ENCODE measurements around the gene HS3ST3B1.

The HS3ST3B1 gene

DNA sequence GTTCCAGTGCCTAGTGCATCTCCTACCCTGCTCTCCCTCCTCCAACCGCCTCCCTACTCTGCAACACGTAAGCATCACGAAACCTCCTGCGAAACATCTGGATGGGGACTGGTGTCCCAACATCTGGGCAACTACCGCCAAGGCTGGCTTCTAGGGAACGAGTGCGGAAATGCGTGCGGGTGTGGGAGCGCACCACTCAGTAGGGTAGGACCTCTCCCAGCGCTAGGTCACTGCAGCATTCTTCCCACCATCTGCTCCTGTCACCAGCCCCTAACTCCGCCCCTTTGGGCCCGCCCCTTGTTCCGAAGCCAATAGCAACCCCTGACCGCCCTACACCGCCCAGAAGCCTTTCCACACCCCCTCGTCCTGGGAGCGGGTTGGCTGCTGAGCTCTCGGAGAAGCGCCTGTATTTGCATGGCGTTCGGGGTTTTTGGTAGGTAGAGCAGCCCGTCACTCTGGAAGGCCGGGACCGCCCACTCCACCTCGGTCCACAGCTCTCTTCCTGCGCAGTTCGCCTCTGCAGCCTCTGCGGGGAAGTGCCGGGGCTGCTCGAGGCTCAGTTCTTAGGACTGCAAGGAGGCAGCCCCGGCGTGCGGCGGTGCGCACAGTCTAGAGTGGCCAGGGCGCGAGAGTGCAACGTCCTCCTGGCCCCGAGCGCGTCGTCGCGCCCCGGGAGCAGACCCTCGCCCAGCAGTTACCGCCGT, at the start of gene HS3ST3B1:
TSS of gene HS3ST3B1 (plus strand) at position 507 of the 704 bp plus-strand sequence. CDS start 438 bp downstream, outside the sequence.
- DNase-seq = peak; percentile 91

DNA sequence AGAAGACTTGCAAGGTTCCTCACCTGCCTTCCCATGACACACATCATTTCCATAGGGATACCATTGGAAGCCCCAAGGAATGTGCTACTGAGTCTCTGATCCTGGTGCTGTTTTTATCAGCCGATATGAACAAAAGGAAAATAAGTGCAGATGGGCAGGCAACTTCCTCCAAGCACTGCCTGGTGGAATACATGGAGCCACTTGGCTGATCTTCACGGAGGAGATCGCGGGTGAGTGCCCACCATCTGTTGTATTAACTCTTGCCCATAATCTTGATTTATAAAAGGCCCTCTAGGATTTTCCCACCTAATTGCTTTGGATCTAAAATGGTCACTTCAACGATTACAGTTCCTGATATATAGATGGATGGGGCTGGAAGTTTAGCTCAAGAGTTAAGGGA, 39.5 kb upstream of the HS3ST3B1 start:
- DNase-seq = no peak

DNA sequence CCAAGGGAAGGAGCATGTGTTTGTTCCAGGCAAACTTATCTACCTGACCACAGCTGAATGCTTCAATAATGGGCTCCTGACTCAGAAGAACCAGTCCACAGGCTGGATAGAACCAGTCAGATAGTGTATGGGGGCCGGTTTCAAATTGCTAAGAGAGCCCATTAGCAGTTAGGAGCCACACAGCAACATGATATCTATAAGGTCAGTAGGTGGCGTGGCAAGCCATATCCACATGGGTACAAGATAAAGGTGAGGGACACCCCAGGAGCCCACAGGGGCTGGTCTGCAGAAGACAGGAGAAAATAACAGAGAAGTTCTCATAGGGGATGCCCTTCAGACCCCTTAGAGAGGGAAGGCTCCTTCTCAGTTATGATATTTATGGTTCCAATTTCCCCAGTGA, 32.6 kb upstream of the HS3ST3B1 start:
- peak; percentile 2 for DNase-seq

DNA sequence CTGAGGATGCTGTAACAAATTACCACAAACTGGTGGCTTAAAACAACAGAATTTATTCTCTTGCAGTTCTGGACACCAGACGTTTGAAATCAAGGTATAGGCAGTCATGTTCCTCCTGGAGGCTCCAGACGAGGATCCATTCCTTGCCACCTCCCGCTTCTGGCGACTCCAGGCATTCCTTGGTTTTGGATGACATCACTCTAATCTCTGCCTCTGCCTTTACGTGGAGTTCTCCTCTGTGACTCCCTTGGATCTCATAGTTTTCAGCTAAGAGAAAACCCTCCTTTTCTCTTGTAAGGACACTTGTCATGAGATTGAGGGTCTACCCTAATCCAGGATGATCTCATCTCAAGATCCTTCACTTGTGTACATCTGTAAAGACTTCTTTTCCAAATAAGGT, 31.4 kb upstream of the HS3ST3B1 start:
- DNase-seq = no peak

DNA sequence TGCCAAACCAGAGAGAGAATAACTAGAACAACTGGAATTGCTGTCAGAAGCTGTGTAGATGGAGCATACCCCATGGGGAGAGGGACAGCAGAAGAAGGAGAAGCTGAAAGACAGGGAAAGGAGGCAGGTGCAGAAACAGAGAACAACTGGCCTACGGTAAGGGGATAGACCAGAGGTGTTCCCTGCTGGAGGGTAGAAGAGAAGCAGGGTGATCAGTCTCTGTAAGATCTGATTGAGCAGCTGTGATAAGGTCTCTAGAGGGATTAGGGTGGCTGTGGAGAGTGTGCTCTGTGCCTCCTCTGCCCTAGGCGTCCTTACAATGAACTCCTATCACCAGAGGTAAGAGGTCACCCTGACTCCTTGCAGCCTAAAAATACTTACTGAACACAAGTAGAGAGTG, 30.4 kb upstream of the HS3ST3B1 start:
- DNase-seq = no peak

DNA sequence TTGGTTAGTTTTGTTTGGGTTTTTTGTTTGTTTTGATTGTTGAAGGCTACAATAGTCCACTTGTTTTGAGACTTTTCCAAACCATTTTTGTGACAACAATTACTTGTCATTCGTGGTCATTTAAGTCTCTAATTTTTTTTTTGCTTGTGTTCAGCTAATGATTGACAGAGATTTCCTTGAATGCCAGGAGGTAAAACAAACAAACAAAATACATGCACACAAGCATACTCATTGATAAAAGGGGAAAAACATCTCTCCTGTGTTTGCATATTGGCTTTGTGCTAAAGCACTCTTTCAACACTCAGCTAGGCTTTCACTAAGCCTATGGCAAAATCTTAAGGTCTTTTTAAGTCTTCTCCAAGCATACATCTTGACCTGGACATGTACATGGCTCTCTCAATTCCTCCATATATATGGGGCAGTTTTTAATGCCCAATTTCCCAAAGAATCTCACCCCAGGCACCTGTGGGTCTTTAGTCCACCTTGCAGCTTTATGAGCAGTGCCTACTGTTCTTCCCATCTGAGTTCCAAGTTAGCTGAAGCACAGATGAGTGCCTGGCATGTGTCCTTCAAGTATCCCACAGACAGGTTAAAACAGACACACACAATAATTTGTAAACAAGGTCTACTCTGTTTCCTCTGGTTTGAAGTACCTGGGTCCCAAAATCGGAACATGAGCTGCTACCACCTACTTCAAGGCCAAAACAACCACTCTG, 24.2 kb upstream of the HS3ST3B1 start:
- no peak for DNase-seq

DNA sequence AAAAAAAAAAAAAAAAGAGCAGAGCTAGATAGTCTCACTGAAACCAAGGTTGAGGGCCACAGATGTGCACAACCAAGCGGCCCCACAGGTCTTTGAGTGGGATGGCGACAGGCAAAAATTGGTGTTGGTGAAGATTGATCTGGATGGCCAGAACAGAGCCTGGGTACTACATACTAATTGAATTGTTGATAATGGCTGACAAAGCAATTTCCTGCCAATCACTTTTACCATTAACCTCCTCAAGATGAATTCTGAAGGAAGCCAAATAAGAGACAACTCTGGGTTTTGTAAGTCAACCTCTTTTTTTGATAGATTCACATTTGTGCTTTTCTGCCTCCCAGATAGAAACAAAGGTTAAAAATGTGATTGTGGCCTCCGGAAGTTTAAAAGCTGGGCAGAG, 19.4 kb upstream of the HS3ST3B1 start:
- DNase-seq = no peak

DNA sequence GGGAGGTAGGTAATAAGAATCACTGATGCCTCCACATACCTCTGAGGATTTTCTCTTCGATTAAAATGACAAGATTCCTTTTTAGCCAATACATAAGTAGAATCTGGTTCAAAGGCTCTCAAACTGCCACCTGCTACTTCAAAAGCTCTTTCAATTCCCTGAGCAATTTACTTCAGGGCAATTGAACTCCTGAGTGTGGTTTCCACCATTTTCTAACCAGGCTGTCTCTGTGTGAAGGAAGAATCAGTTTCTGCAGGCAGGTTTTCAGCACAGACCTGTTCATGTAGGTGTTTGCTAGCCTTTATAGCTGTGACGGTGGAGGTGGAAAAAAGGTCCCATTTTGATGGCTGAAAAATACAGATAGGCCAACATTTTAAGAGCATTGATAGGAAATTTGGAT, 18.2 kb upstream of the HS3ST3B1 start:
- no peak for DNase-seq

DNA sequence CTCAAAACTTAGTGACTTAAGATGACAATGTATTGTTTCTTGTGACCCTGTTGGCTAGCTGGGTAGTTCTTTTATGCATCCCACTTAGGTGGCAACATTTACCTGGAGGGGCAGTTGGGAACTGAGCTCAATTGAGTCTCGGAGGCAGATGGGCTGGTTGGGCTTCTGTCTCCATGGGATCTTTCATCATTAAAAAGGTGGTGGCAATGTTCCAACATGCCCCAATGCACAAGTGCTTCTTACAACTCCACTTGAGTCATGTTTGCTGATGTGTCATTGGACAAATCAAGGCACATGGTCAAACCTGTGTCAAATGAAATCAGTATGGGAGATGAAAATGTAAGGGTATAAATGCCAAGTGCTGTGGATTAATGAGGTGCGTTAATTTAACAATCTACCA, 11.7 kb upstream of the HS3ST3B1 start:
- no peak for DNase-seq

DNA sequence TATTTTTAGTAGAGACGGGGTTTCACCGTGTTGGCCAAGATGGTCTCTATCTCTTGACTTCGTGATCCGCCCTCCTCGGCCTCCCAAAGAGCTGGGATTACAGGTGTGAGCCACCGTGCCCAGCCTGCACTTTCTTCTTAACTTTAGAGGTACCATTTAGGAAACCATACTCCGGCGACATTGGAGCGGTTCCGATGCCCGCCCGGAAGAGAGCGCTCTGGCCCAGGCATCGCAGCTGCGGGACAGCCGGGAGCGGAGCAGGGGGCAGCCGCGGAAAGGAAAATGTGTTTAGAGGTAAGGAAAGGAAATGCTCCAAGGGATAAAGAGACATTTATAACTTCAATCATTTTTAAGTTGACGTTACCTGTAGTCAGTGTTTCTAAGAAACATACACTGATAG, 6.0 kb upstream of the HS3ST3B1 start:
- no peak for DNase-seq

DNA sequence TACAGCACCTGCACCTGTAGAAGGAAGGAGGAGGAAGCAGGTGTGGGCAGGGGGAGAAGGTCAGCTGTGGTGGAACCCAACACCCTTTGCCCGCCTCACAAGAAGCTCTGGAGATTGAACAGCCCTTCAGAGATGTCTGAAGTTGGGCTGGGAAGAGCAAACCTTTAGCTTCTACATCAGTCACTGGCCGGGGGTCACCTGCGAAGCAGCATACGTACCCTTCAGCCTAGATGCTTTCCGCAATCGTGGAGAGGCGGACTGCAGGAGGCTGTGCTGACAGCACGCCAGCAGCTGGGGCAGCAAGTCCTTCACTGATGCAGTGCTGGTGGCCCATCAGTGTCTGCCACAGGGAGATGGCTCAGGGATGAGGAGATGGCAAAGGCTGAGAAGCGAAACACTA, 5.2 kb upstream of the HS3ST3B1 start:
- DNase-seq = no peak

DNA sequence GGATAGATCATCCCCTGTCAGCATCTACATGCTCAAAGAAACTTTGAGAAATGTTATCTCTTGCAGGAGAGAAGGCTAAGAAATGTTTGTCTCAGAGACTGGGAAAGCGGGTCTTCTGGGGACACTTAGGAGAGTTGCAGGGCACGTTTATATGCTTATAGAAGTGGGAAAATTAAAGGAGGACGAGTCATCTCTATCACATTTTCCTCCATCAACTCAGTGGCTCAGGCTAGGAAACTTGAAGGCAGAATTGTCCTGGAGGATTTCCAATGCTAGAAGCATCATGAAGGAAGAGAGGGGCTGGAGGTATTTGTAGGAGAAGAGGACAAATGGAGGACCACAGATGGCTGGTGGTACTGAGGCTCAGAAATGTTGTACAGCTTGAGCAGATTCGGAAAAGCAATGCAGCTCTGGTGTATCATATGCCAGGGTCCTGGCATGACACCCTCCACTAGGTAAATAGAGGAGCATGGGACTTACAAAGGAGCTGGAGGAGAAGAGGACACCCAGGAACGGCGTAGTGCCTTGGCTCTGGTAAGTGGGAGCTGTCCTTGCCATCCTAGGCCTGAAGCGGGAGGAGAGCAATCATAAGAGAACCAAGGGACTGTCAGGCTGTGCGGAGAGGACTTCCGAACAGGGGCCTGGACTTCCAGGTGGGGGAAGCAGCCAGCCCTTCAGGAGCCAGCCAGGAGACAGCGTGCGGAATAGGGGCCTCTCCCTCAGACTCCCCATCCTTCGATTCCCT, 4.5 kb upstream of the HS3ST3B1 start:
- no peak for DNase-seq

DNA sequence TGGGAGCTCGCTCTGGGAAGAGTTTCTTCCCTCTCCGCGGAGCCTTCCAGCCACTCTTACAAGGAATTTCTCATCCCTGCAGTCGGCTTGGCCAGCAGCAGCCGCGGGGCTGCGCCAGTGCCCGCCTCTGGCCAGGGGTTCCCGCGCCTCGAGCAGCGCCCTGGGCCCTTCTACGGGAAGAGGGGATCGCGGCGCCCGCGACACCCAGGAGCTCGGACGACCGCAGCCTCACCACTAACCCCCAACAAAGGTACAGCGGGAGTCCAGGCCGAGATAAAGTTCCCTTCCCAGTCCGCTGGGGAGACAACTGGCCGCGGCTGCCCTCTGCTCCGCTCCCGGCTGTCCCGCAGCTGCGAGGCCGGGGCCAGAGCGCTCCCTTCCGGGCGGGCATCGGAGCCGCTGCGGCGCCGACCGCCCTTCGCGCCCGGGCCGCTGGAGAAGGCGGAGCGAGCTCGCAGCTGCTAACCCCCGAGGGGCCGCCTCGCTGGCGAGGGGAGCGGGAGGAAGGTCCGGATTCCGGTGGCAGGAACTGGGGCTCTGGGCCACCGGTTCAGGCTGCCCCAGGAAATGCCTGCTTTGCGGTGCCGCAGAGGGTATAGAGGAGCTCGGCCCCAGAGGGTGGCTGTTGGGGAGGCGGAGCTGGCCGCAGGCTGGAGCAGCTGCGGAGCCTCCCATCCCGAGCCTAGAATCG, 3.6 kb upstream of the HS3ST3B1 start:
- DNase-seq = no peak

DNA sequence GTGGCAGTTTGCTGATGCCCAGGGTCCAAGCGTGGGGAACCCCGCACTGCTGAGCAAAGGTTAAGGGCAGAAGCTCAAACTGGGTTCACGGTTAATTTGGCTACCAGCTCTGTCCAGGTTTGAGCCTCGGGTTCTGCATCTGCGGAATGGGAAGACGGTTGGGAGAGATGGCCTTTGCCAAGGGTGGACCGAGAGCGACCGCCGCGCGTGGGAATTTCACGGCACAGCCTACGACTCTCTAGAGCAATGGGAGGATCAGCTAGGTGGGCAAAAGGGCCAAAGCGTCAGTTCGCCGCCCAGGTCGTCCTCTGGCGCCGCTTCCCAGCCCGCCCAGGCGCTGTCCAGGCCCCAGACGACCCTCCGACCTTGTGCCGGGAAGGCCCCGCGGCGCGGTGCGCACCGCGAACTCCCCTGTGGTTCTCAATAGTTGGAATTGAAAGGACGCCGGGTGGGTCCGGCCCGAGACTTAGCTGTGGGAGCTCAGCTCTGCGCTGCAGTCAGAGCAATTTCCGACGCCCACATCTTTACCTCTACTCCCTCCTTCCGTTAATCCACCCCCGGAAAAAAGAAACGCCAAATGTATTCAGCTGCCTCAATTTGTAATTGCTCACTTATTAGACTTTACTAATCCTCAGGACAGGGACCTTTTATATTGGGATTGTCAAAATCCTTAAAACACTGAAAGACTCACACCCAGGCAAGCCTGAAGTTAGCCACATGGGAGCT, 2.5 kb upstream of the HS3ST3B1 start:
- no peak for DNase-seq

DNA sequence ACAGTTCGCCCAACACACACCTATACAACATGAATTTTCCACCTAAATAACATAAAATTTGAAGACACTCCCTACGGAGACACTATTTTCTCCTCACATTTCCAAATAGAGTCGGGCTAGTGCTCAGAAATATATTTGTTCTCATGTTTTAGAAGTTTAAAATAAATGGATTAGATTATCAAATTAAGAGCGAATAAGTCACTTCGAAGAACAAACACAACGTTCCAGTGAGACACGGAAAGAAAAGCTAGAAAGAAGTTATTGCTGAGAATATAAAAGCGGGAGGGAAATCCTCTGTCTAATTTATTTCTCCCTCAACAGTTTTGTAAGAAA, 2.0 kb upstream of the HS3ST3B1 start:
- no peak for DNase-seq

DNA sequence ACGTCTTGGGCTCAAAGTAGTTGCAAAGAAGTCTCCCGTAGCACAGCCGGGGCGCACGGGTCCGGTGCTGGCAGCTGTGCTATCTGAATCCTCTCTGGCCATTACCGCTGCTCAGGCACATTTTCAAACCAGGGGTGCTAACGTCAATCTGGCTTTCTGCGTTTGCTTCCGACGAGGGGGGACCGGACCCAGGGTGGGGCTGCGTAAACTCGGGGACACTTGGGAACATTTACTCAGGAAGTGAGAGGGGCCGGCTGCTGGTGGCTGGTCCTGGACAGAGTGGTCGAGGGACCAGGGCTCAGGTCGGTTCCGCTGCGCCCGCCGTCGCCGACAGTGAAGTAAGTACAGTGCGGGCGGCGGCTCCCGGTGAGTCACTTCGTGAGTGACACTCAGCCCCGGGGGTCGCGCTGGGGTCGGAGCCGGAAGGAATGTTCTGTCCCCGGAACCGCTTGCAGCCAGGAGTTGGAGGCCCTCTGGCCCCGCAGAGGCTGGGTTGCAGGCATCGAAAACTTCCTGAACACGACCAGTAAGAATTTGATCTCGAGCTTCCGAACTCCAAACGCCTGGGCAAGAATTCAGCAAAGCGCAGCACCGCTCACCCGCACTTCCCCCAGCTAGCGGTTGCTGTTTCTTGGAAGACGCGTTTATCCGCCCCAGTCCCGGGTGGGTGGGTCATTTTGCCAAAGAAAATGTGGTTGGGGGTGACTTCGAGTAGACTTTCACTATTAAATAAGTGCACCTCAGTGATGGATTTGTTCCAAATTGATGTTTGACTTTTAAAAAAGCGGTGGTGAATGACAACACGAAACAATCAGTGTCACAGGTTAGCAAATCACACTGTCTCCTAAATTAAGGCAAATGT, 1.4 kb upstream of the HS3ST3B1 start:
- no peak for DNase-seq

DNA sequence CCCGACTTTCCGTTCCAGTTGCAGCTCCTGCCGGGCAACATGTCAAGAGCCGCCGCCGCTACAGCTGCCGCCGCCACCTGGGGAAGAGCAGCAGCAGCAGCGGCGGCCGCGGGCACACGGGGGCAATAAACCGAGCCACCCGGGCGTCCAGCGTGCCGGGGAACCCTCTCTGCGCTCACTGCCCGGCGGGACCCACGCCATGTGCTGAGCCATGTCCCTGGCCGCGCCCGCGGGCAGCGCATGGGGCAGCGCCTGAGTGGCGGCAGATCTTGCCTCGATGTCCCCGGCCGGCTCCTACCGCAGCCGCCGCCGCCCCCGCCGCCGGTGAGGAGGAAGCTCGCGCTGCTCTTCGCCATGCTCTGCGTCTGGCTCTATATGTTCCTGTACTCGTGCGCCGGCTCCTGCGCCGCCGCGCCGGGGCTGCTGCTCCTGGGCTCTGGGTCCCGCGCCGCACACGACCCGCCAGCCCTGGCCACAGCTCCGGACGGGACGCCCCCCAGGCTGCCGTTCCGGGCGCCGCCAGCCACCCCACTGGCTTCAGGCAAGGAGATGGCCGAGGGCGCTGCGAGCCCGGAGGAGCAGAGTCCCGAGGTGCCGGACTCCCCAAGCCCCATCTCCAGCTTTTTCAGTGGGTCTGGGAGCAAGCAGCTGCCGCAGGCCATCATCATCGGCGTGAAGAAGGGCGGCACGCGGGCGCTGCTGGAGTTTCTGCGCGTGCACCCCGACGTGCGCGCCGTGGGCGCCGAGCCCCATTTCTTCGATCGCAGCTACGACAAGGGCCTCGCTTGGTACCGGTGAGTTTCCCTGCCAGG, 604 bp downstream of the HS3ST3B1 start:
- DNase-seq = no peak

DNA sequence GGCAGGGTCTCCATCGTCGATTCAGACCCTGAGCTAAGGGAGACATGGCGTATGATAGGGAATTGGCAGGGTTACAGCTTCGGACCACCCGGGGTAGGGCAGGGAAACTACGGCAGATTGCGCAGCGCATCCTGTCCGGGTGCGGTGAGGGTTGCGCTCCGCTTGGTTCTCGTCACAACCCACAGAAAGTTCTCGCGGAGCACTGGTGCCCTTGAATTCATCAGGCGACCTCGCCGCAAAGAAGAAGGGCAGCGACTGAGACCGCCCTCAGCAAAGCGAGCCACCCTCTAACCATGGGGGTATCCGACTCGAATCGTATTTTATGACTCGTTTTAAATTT, 1.2 kb downstream of the HS3ST3B1 start:
- DNase-seq = peak; percentile 60

DNA sequence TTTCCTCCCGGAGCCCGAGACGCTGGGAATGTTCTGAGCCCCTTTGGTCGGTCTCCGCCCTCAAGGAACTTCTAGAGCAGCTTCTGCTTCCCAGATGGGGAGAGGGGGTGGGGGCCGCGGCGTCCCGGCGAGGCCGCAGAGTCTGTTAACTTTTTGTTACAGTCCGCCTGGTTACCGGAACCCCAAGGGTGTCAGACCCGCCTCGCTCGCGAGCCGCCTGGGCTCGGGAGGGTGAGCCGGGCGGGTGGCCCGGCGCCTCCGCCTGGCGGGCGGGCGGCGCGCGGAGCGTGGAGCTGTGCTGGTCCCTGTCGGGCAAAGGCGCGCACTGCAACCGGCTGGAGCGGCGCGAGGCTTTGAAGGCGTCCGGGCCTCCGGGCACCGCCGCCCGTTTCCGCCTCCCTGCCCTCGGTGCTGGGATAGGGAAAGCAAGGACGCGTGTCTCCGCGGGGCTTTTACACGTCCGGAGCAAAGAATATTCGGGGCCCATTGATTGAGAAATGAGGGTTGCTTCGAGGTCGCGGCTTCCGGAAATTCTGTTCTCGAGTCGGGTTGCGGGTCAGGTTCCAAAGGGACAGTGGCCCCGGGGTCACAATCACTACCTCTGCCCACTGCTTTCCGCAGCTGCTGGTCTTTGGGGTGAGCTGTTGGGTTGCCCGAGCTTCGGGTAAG, 1.7 kb downstream of the HS3ST3B1 start:
- peak; percentile 66 for DNase-seq
